AG10803 (cell line): ENCODE results near the gene DYNLT1.

ENCODE experiments used
- DNase-seq: peaks from one replicate; pipeline ENCODE4 v3.0.0; 2010; ENCODE audit warnings: low read depth
- H3K4me3 ChIP-seq: 2 replicates; pipeline ENCODE4 v1.5.1; 2011; ENCODE audit warnings: mild to moderate bottlenecking, low read length, control low read depth
- CTCF ChIP-seq: conservative IDR thresholded peaks from 2 replicates; pipeline ENCODE4 v1.5.1; 2011; ENCODE audit warnings: mild to moderate bottlenecking, low read length, control low read depth, inconsistent platforms

Gene DYNLT1

GRCh38 chr6:158646023-158646910, 1.7 kb upstream of the DYNLT1 start:
- TF ChIP-seq CTCF: no peak
- no peak for DNase-seq
- H3K4me3 ChIP-seq: no peak overlapping the region

GRCh38 chr6:158645064-158646022, 800 bp upstream of the DYNLT1 start:
- no peak for DNase-seq
- TF ChIP-seq CTCF: no peak
- H3K4me3 ChIP-seq: peak overlapping the region; percentile 92

GRCh38 chr6:158643836-158644230, 710 bp downstream of the DYNLT1 start:
- no peak for TF ChIP-seq CTCF
- H3K4me3 ChIP-seq: peak overlapping the region; percentile 92
- no peak for DNase-seq

- H3K4me3 ChIP-seq: peak overlapping the region; percentile 92; the same call in 1 of the 2 replicates
- no peak for TF ChIP-seq CTCF
- DNase-seq: peak; percentile 64
Measured at GRCh38 chr6:158642097-158642601, 2.4 kb downstream of the DYNLT1 start.

- H3K4me3 ChIP-seq: no peak overlapping the region
- TF ChIP-seq CTCF: no peak
- DNase-seq: no peak
Measured at GRCh38 chr6:158640519-158640918, 4.0 kb downstream of the DYNLT1 start.

GRCh38 chr6:158639056-158639455, 5.5 kb downstream of the DYNLT1 start:
- H3K4me3 ChIP-seq: no peak overlapping the region
- TF ChIP-seq CTCF: no peak
- DNase-seq: no peak
